WTC11 (cell line): Measurements from ENCODE around the gene SKOR2.

Source experiments
- ARID4B ChIP-seq: sonication (generic); formaldehyde crosslinking; IDR thresholded peaks from 2 replicates; pipeline ENCODE4 v1.8.0; 2023; ENCODE audit warnings: missing genetic modification reagents, mild to moderate bottlenecking, borderline replicate concordance
- ATF3 ChIP-seq: sonication (generic); formaldehyde crosslinking; conservative IDR thresholded peaks from 2 replicates; pipeline ENCODE4 v1.8.1; 2022; ENCODE audit warnings: mild to moderate bottlenecking, missing genetic modification reagents
- ATF6 ChIP-seq: sonication (generic); formaldehyde crosslinking; IDR thresholded peaks from 2 replicates; pipeline ENCODE4 v1.8.1; 2023; ENCODE audit warnings: mild to moderate bottlenecking, missing genetic modification reagents
- CREB1 ChIP-seq: sonication (generic); formaldehyde crosslinking; IDR thresholded peaks from 2 replicates; pipeline ENCODE4 v1.8.0; 2023; ENCODE audit warnings: mild to moderate bottlenecking, missing genetic modification reagents
- CTCF ChIP-seq: fragments of 200-600 bp; IDR thresholded peaks from 2 replicates; pipeline ENCODE4 v1.8.0; 2022; ENCODE audit warnings: antibody characterized with exemption
- E2F4 ChIP-seq: sonication (generic); formaldehyde crosslinking; IDR thresholded peaks from 2 replicates; pipeline ENCODE4 v1.8.1; 2022; ENCODE audit warnings: low read depth, mild to moderate bottlenecking, moderate library complexity, missing genetic modification reagents, borderline replicate concordance
- ELF4 ChIP-seq: sonication (generic); formaldehyde crosslinking; IDR thresholded peaks from 2 replicates; pipeline ENCODE4 v1.8.1; 2022; ENCODE audit warnings: low read depth, mild to moderate bottlenecking, moderate library complexity, missing genetic modification reagents
- GABPB1 ChIP-seq: sonication (generic); formaldehyde crosslinking; IDR thresholded peaks from 2 replicates; pipeline ENCODE4 v1.8.1; 2023; ENCODE audit warnings: mild to moderate bottlenecking, missing genetic modification reagents
- MAX ChIP-seq: sonication (generic); formaldehyde crosslinking; IDR thresholded peaks from 2 replicates; pipeline ENCODE4 v1.8.0; 2022; ENCODE audit warnings: mild to moderate bottlenecking, missing genetic modification reagents
- TCF7 ChIP-seq: sonication (generic); formaldehyde crosslinking; IDR thresholded peaks from 2 replicates; pipeline ENCODE4 v1.8.0; 2022; ENCODE audit warnings: mild to moderate bottlenecking, low read depth, missing genetic modification reagents, moderate library complexity
- USF1 ChIP-seq: sonication (generic); formaldehyde crosslinking; IDR thresholded peaks from 2 replicates; pipeline ENCODE4 v1.8.0; 2022; ENCODE audit warnings: mild to moderate bottlenecking, missing genetic modification reagents
- ZNF396 ChIP-seq: fragments of 250-450 bp; sonication (Bioruptor Pico); IDR thresholded peaks from 2 replicates; pipeline ENCODE4 v1.8.0; 2021; ENCODE audit warnings: mild to moderate bottlenecking, moderate library complexity, borderline replicate concordance

GRCh38 chr18:47248604-47249313, 2.7 kb downstream of the SKOR2 start:
- TF ChIP-seq CTCF, result no peak
- TF ChIP-seq ATF6 (CRISPR knock-in tag), result no peak
- TF ChIP-seq E2F4 (CRISPR knock-in tag), result no peak
- TF ChIP-seq ELF4 (CRISPR knock-in tag), result no peak
- TF ChIP-seq CREB1, result no peak
- TF ChIP-seq ATF3 (CRISPR knock-in tag), result no peak
- peak; percentile 74; the same call in 1 of the 2 replicates for TF ChIP-seq TCF7
- TF ChIP-seq ARID4B (CRISPR knock-in tag), result peak; percentile 70; the same call in 1 of the 2 replicates
- peak; percentile 76 for TF ChIP-seq MAX
- TF ChIP-seq ZNF396, result no peak
- no peak for TF ChIP-seq GABPB1 (CRISPR knock-in tag)
- no peak for TF ChIP-seq USF1
